ENCODE measurements around the gene PLEKHA6.

PLEKHA6 gene

DNA sequence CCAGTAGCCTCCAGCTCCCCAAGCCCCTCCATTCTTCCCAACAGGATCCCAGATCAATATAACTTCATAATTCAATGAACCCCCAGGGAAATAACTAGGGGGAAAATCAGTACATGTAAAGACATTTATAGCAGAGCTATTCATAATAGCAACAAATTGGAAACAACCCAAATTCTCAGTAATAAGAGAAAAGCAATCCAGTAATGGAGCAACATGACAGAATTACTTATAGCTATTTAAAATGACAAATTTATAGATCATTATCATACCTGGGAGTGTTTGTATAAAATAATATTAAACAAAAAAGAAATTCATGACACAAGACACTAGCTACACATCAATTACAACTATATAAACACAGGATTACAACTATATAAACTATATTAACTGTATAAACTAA lies 20.2 kb downstream of the PLEKHA6 start:
- no peak for ATAC-seq (ENCODE audit: low read depth)

DNA sequence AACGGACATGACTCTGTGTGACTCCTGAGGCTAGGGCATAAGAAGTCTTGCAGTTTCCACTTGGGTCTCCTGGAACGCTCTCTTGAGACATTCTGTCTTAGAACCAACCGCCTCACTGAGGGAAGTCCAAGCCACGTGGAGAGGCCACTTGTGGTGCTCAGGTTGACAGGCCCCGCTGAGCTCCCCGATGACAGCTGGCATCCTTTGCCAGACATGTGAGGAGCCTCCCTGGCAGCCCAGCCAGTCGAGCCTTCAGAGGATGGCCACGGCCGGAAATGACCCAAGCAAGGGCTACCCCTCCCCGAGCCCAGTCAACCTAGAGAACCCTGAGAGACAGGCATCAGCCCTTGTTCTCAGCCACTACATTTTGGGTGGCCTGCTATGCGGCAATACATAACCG lies 20.7 kb downstream of the PLEKHA6 start:
- TF ChIP-seq, protein P1, sequence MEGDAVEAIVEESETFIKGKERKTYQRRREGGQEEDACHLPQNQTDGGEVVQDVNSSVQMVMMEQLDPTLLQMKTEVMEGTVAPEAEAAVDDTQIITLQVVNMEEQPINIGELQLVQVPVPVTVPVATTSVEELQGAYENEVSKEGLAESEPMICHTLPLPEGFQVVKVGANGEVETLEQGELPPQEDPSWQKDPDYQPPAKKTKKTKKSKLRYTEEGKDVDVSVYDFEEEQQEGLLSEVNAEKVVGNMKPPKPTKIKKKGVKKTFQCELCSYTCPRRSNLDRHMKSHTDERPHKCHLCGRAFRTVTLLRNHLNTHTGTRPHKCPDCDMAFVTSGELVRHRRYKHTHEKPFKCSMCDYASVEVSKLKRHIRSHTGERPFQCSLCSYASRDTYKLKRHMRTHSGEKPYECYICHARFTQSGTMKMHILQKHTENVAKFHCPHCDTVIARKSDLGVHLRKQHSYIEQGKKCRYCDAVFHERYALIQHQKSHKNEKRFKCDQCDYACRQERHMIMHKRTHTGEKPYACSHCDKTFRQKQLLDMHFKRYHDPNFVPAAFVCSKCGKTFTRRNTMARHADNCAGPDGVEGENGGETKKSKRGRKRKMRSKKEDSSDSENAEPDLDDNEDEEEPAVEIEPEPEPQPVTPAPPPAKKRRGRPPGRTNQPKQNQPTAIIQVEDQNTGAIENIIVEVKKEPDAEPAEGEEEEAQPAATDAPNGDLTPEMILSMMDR (IDR thresholded peaks at IDR 0.05; ENCODE audit: poor library complexity, severe bottlenecking): no peak
- Histone ChIP-seq H3K36me3 (ENCODE audit: low read depth) (no peaks in the 10 kb centered on the region), H3K27ac (ENCODE audit: poor library complexity, severe bottlenecking) (no peak overlapping the region), H3K27me3 (ENCODE audit: insufficient read depth, poor library complexity, severe bottlenecking) (no peaks in the 10 kb centered on the region), H3K9me3 (ENCODE audit: severe bottlenecking) (no peaks in the 10 kb centered on the region), H3K4me1 (ENCODE audit: insufficient read depth, poor library complexity, severe bottlenecking) (no peaks in the 10 kb centered on the region), H3K4me3 (ENCODE audit: severe bottlenecking) (no peak overlapping the region)
- DNase-seq (ENCODE audit: low spot score): no peak
- no peak for ATAC-seq (ENCODE audit: low read depth)

More for the DNA sequence above, 20.2 kb downstream of the PLEKHA6 start:
- Histone ChIP-seq H3K9me3 (ENCODE audit: severe bottlenecking) (no peaks in the 10 kb centered on the region), H3K4me1 (ENCODE audit: insufficient read depth, poor library complexity, severe bottlenecking) (no peaks in the 10 kb centered on the region), H3K27me3 (ENCODE audit: insufficient read depth, poor library complexity, severe bottlenecking) (no peaks in the 10 kb centered on the region), H3K4me3 (ENCODE audit: severe bottlenecking) (no peak overlapping the region), H3K36me3 (ENCODE audit: low read depth) (no peaks in the 10 kb centered on the region), H3K27ac (ENCODE audit: poor library complexity, severe bottlenecking) (no peak overlapping the region)
- TF ChIP-seq, protein P1 (IDR thresholded peaks at IDR 0.05; ENCODE audit: poor library complexity, severe bottlenecking): no peak
- DNase-seq (ENCODE audit: low spot score): no peak

DNA sequence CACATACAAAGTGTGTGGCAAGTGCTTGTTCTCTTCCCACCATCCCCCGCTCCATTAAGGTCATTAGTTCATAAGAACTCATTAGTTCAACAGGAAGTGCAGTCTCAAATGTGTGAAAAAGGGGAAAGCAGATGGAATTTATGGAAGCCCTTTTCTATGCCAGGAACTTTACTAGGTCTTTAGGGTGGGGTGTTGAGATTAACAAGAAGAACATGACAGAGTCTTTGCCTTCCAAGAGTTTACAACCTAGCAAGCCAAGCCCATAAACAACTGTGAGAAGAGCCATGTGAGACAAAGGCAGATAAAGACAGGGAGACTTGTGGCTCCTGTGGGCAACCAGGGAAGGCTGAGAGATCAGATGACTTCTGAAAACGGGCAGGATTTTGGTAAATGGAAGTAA lies 21.4 kb downstream of the PLEKHA6 start:
- Histone ChIP-seq H3K4me3 (ENCODE audit: severe bottlenecking) (no peak overlapping the region), H3K27ac (ENCODE audit: poor library complexity, severe bottlenecking) (no peak overlapping the region), H3K36me3 (ENCODE audit: low read depth) (no peaks in the 10 kb centered on the region), H3K27me3 (ENCODE audit: insufficient read depth, poor library complexity, severe bottlenecking) (no peaks in the 10 kb centered on the region), H3K9me3 (ENCODE audit: severe bottlenecking) (no peaks in the 10 kb centered on the region), H3K4me1 (ENCODE audit: insufficient read depth, poor library complexity, severe bottlenecking) (no peaks in the 10 kb centered on the region)
- ATAC-seq (ENCODE audit: low read depth) (no peak), DNase-seq (ENCODE audit: low spot score) (no peak)
- TF ChIP-seq, protein P1 (IDR thresholded peaks at IDR 0.05; ENCODE audit: poor library complexity, severe bottlenecking): no peak

DNA sequence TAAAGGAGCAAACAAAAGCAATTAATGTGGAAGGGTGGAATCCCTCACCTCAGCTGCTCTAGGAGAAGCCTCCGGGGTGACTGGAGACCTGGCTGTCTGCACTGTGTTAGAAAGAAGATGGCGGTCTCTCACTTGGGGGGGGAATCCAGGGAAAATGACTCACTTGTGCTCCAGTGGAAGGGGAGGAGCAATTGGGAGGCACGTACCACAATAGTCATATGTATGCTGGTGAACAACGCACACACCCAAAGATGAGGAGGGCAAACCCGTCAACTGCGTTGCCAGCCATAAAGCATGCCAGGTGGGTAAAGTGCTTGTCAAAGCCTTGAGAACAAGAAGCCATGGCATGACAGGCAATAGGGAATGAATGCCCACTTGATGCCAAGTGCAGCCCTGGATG lies 22.1 kb downstream of the PLEKHA6 start:
- H3K9me3 ChIP-seq (ENCODE audit: severe bottlenecking): no peaks in the 10 kb centered on the region
- H3K4me1 ChIP-seq (ENCODE audit: insufficient read depth, poor library complexity, severe bottlenecking): no peaks in the 10 kb centered on the region
- H3K27ac ChIP-seq (ENCODE audit: poor library complexity, severe bottlenecking): no peak overlapping the region
- H3K27me3 ChIP-seq (ENCODE audit: insufficient read depth, poor library complexity, severe bottlenecking): no peaks in the 10 kb centered on the region
- DNase-seq (ENCODE audit: low spot score) (no peak), ATAC-seq (ENCODE audit: low read depth) (no peak)
- TF ChIP-seq, protein P1 (IDR thresholded peaks at IDR 0.05; ENCODE audit: poor library complexity, severe bottlenecking): no peak
- no peaks in the 10 kb centered on the region for H3K36me3 ChIP-seq (ENCODE audit: low read depth)
- H3K4me3 ChIP-seq (ENCODE audit: severe bottlenecking): no peak overlapping the region

DNA sequence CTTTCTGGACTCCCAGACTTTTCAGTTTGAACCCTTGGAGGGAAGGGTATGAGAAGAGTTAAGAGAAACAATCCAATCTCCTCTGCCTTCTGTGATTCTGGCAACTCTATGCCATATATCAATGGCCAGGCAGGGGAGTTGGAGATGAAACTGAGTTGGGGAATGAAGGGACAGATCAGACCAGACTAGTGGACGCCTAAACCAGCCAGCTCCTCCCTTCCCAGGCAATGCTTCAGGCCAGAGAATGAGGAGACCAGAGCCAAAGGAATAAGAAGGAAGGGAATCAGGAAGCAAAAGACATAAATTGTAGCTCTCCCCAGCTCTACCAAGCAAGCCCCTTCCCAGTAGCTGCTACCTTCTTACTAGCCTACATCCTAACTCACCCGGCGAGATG lies 22.7 kb downstream of the PLEKHA6 start:
- Histone ChIP-seq H3K36me3 (ENCODE audit: low read depth) (no peaks in the 10 kb centered on the region), H3K9me3 (ENCODE audit: severe bottlenecking) (no peaks in the 10 kb centered on the region), H3K4me3 (ENCODE audit: severe bottlenecking) (no peak overlapping the region), H3K27ac (ENCODE audit: poor library complexity, severe bottlenecking) (no peak overlapping the region), H3K27me3 (ENCODE audit: insufficient read depth, poor library complexity, severe bottlenecking) (no peaks in the 10 kb centered on the region), H3K4me1 (ENCODE audit: insufficient read depth, poor library complexity, severe bottlenecking) (no peaks in the 10 kb centered on the region)
- ATAC-seq (ENCODE audit: low read depth): no peak
- no peak for DNase-seq (ENCODE audit: low spot score)
- TF ChIP-seq, protein P1 (IDR thresholded peaks at IDR 0.05; ENCODE audit: poor library complexity, severe bottlenecking): no peak
